ENCODE measurements around the gene STYX.
A peak's percentile ranks its signal among the peaks of the same experiment; 100 is the strongest.
"Not testable (repeated sequence)": the region's sequence is repeated elsewhere in the genome, so short reads cannot be mapped to it uniquely, and the experiment has no call there.

The STYX gene

GRCh38 chr14:52727509-52727908, 2.5 kb upstream of the STYX start:
- not testable (repeated sequence) for DNase-seq

- not testable (repeated sequence) for DNase-seq
Observed at GRCh38 chr14:52729035-52729434, 931 bp upstream of the STYX start.

GRCh38 chr14:52729585-52729924, 411 bp upstream of the STYX start:
- no peak for DNase-seq

- DNase-seq: no peak
Observed at GRCh38 chr14:52730709-52731111, 744 bp downstream of the STYX start.

GRCh38 chr14:52733824-52734223, 3.9 kb downstream of the STYX start:
- no peak for DNase-seq

- no peak for DNase-seq
Observed at GRCh38 chr14:52735921-52736489, 6.0 kb downstream of the STYX start.

GRCh38 chr14:52738409-52738808, 8.4 kb downstream of the STYX start:
- DNase-seq: no peak

- DNase-seq: no peak
Observed at GRCh38 chr14:52740751-52741150, 10.8 kb downstream of the STYX start.

- DNase-seq: no peak
Observed at GRCh38 chr14:52741865-52742264, 11.9 kb downstream of the STYX start.

- no peak for DNase-seq
Observed at GRCh38 chr14:52748647-52749292, 18.8 kb downstream of the STYX start.

- DNase-seq: no peak
Observed at GRCh38 chr14:52755607-52756316, 25.8 kb downstream of the STYX start.

GRCh38 chr14:52759145-52759544, 29.2 kb downstream of the STYX start:
- no peak for DNase-seq

GRCh38 chr14:52762923-52763322, 33.0 kb downstream of the STYX start:
- DNase-seq: not testable (repeated sequence)

- no peak for DNase-seq
Observed at GRCh38 chr14:52767058-52767833, 37.3 kb downstream of the STYX start.

- DNase-seq: no peak
Observed at GRCh38 chr14:52769887-52770286, 39.9 kb downstream of the STYX start.

GRCh38 chr14:52776816-52777215, 46.9 kb downstream of the STYX start:
- DNase-seq: no peak

- no peak for DNase-seq
Observed at GRCh38 chr14:52778702-52779101, 48.7 kb downstream of the STYX start.

- DNase-seq: no peak
Observed at GRCh38 chr14:52780893-52781292, 50.9 kb downstream of the STYX start.

- DNase-seq: no peak
Observed at GRCh38 chr14:52781629-52782028, 51.7 kb downstream of the STYX start.

GRCh38 chr14:52783206-52783605, 53.2 kb downstream of the STYX start:
- DNase-seq: no peak

GRCh38 chr14:52786887-52787286, 56.9 kb downstream of the STYX start:
- DNase-seq: no peak

- DNase-seq: no peak
Observed at GRCh38 chr14:52789118-52789517, 59.2 kb downstream of the STYX start.

- peak; percentile 4 for DNase-seq
Observed at GRCh38 chr14:52790011-52790755, 60.2 kb downstream of the STYX start.
